ENCODE data around the gene FFAR1.

- TF ChIP-seq CTCF (IDR thresholded peaks at IDR 0.05) (no peak), POLR2A (IDR thresholded peaks at IDR 0.05) (no peak)
These were observed 31.1 kb upstream of the FFAR1 start for GRCh38 chr19:35316560-35316959.

Data from uterus (tissue), 2 donors.